Measurements from ENCODE around the gene PLXNA1.

GRCh38 chr3:126941721-126942270, 41.1 kb upstream of the PLXNA1 start:
- TF ChIP-seq POLR2A (IDR thresholded peaks at IDR 0.05) (no peak), CTCF (IDR thresholded peaks at IDR 0.05) (no peak), EP300 (IDR thresholded peaks at IDR 0.05; ENCODE audit: low read depth) (no peak), POLR2AphosphoS5 (IDR thresholded peaks at IDR 0.05) (no peak)

Measured in transverse colon (tissue), 4 donors.